WERI-Rb-1 (cell line): Measurements from ENCODE around the gene AP3S2.

ENCODE experiments used
- DNase-seq: peaks from one replicate; pipeline ENCODE4 v3.0.0-alpha.2; 2020
- H3K27ac ChIP-seq: fragments of 250-450 bp; sonication (Bioruptor Pico); 2 replicates; pipeline ENCODE4 v1.5.1; 2020; ENCODE audit warnings: mild to moderate bottlenecking, moderate library complexity
- H3K27me3 ChIP-seq: fragments of 250-450 bp; sonication (Bioruptor Pico); 2 replicates; pipeline ENCODE4 v1.5.1; 2021; ENCODE audit warnings: mild to moderate bottlenecking, low read depth, moderate library complexity; ENCODE audit not compliant: insufficient read depth, severe bottlenecking
- H3K36me3 ChIP-seq: fragments of 250-450 bp; sonication (Bioruptor Pico); 2 replicates; pipeline ENCODE4 v1.5.1; 2020; ENCODE audit warnings: mild to moderate bottlenecking, moderate library complexity
- H3K4me3 ChIP-seq: 2 replicates; pipeline ENCODE4 v1.5.1; 2011; ENCODE audit warnings: low read depth, mild to moderate bottlenecking, control low read depth, low read length
- H3K9me3 ChIP-seq: fragments of 250-450 bp; sonication (Bioruptor Pico); 2 replicates; pipeline ENCODE4 v1.5.1; 2021; ENCODE audit warnings: mild to moderate bottlenecking, moderate library complexity; ENCODE audit not compliant: severe bottlenecking
- CTCF ChIP-seq: IDR thresholded peaks from 2 replicates; pipeline ENCODE4 v1.5.1; 2011; ENCODE audit warnings: low read depth, mild to moderate bottlenecking, control low read depth, inconsistent platforms, low read length

AP3S2 gene

GRCh38 chr15:89833966-89834365 lies 59.8 kb downstream of the AP3S2 start:
- H3K36me3 ChIP-seq = peaks cover 43% of the 10 kb centered on the region
- H3K27ac ChIP-seq = no peak overlapping the region
- DNase-seq = no peak
- H3K4me3 ChIP-seq = no peak overlapping the region
- no peak for TF ChIP-seq CTCF
- H3K27me3 ChIP-seq = no peaks in the 10 kb centered on the region
- no peaks in the 10 kb centered on the region for H3K9me3 ChIP-seq

- H3K9me3 ChIP-seq = no peaks in the 10 kb centered on the region
- no peak for TF ChIP-seq CTCF
- no peaks in the 10 kb centered on the region for H3K27me3 ChIP-seq
- H3K4me3 ChIP-seq = no peak overlapping the region
- peaks cover 27% of the 10 kb centered on the region for H3K36me3 ChIP-seq
- no peak overlapping the region for H3K27ac ChIP-seq
- DNase-seq = no peak
Measured at GRCh38 chr15:89830639-89831038, 63.2 kb downstream of the AP3S2 start.

- peaks cover 21% of the 10 kb centered on the region; the same call in 1 of the 2 replicates for H3K36me3 ChIP-seq
- no peak for TF ChIP-seq CTCF
Measured at GRCh38 chr15:89829616-89830440, 64.0 kb downstream of the AP3S2 start.

GRCh38 chr15:89829161-89829560 lies 64.6 kb downstream of the AP3S2 start:
- Histone ChIP-seq H3K36me3 (peaks cover 17% of the 10 kb centered on the region; the same call in 1 of the 2 replicates), H3K27ac (no peak overlapping the region), H3K9me3 (no peaks in the 10 kb centered on the region), H3K4me3 (no peak overlapping the region), H3K27me3 (no peaks in the 10 kb centered on the region)
- TF ChIP-seq CTCF = no peak
- no peak for DNase-seq

More at GRCh38 chr15:89829616-89830440, 64.0 kb downstream of the AP3S2 start:
- Histone ChIP-seq H3K4me3 (no peak overlapping the region), H3K27me3 (no peaks in the 10 kb centered on the region), H3K27ac (no peak overlapping the region), H3K9me3 (no peaks in the 10 kb centered on the region)
- no peak for DNase-seq

- no peaks in the 10 kb centered on the region for H3K9me3 ChIP-seq
- H3K4me3 ChIP-seq = no peak overlapping the region
- TF ChIP-seq CTCF = no peak
- peaks cover 11% of the 10 kb centered on the region; the same call in 1 of the 2 replicates for H3K36me3 ChIP-seq
- DNase-seq = no peak
- no peak overlapping the region for H3K27ac ChIP-seq
- H3K27me3 ChIP-seq = no peaks in the 10 kb centered on the region
Measured at GRCh38 chr15:89828281-89829145, 65.3 kb downstream of the AP3S2 start.
